Measurements from ENCODE around the gene COIL.

Gene COIL

DNA sequence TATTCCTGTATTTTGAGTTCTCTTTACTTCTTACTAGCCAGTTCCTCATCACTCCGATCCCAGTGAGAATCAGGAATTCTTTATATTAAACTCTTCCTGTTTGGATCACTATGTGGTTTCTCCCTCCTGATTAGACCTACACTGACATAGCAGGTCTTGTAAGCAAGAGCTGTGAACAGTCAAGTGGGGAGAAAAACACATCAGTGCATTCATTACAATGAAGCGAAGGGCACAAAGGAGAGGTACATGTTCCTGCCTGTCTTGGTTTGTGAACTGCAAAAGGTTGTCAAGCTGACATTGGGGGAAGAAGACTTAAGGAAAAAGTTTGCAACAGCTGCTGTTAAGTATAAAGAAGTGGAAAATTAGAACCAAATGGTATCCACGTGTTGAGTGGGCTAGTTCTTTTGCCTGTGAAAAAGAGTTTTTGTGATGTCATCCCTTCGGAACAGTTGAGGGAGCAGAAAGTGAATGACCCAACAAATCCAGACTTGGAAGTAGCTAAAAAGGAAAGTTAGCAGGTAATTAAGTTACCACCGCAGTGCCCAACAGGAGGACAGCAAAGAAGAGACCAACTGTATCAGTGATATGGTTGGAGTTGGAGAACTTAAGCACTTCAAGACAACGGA, 24.0 kb downstream of the COIL start:
- no peak overlapping the region for H3K4me3 ChIP-seq (ENCODE audit: low read depth, low read length)
- TF ChIP-seq MYC (IDR thresholded peaks at IDR 0.05; ENCODE audit: low read depth, low read length) (no peak), MAX (IDR thresholded peaks at IDR 0.05; ENCODE audit: low read depth, low read length) (no peak), POLR2A (IDR thresholded peaks at IDR 0.05; ENCODE audit: extremely low read depth, insufficient read length) (no peak)
- TF ChIP-seq, protein P1, sequence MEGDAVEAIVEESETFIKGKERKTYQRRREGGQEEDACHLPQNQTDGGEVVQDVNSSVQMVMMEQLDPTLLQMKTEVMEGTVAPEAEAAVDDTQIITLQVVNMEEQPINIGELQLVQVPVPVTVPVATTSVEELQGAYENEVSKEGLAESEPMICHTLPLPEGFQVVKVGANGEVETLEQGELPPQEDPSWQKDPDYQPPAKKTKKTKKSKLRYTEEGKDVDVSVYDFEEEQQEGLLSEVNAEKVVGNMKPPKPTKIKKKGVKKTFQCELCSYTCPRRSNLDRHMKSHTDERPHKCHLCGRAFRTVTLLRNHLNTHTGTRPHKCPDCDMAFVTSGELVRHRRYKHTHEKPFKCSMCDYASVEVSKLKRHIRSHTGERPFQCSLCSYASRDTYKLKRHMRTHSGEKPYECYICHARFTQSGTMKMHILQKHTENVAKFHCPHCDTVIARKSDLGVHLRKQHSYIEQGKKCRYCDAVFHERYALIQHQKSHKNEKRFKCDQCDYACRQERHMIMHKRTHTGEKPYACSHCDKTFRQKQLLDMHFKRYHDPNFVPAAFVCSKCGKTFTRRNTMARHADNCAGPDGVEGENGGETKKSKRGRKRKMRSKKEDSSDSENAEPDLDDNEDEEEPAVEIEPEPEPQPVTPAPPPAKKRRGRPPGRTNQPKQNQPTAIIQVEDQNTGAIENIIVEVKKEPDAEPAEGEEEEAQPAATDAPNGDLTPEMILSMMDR (IDR thresholded peaks at IDR 0.05; ENCODE audit: low read depth, low read length) = no peak
- no peak for DNase-seq (ENCODE audit: low read depth)

- no peak overlapping the region for H3K4me3 ChIP-seq (ENCODE audit: low read depth, low read length)
- DNase-seq (ENCODE audit: low read depth) = no peak
- no peak for TF ChIP-seq MYC (IDR thresholded peaks at IDR 0.05; ENCODE audit: low read depth, low read length)
- no peak for TF ChIP-seq MAX (IDR thresholded peaks at IDR 0.05; ENCODE audit: low read depth, low read length)
- TF ChIP-seq, protein P1 (IDR thresholded peaks at IDR 0.05; ENCODE audit: low read depth, low read length) = no peak
- TF ChIP-seq POLR2A (IDR thresholded peaks at IDR 0.05; ENCODE audit: extremely low read depth, insufficient read length) = no peak
These were observed 25.4 kb downstream of the COIL start for GRCh38 chr17:56935461-56935860.

DNA sequence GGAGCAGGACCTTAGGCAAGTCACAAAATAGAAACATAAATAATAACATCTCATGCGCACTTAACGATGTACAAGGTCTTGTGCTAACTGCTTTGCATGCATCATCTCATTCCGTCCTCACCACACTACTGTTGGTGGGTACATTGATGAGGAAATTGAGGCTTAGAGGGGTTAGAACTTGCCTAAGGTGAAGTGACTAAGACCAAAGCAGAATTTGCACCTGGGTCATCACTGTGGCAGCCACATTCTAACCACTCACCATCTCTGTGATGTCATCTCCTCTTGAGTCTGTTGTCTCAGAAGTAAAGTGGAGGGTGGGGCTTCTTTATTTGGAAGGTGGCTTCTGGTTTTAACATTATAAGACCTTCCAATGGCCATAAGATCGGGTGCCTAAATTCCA, 26.6 kb downstream of the COIL start:
- no peak for DNase-seq (ENCODE audit: low read depth)
- TF ChIP-seq, protein P1 (IDR thresholded peaks at IDR 0.05; ENCODE audit: low read depth, low read length) = no peak
- TF ChIP-seq MYC (IDR thresholded peaks at IDR 0.05; ENCODE audit: low read depth, low read length) (no peak), MAX (IDR thresholded peaks at IDR 0.05; ENCODE audit: low read depth, low read length) (no peak), POLR2A (IDR thresholded peaks at IDR 0.05; ENCODE audit: extremely low read depth, insufficient read length) (no peak)
- H3K4me3 ChIP-seq (ENCODE audit: low read depth, low read length) = no peak overlapping the region

DNA sequence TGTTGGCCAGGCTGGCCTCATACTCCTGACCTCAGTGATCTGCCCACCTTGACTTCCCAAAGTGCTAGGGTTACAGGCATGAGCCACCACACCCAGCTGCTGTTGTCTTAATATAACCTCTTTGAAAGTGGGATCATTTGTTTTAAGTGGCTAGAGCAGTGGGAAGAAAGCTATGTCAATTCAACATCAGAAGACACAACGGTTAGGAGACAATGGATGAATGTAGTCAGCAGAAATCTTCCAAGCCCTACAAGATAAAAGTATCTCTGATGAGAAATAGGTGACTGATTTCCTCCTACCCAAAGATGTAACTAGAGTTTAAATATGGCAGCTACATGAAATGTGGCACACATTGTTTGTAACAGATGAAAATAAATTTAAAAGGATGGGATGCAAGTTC, 27.0 kb downstream of the COIL start:
- no peak for DNase-seq (ENCODE audit: low read depth)
- H3K4me3 ChIP-seq (ENCODE audit: low read depth, low read length) = no peak overlapping the region
- no peak for TF ChIP-seq MAX (IDR thresholded peaks at IDR 0.05; ENCODE audit: low read depth, low read length)
- no peak for TF ChIP-seq POLR2A (IDR thresholded peaks at IDR 0.05; ENCODE audit: extremely low read depth, insufficient read length)
- TF ChIP-seq, protein P1 (IDR thresholded peaks at IDR 0.05; ENCODE audit: low read depth, low read length) = no peak
- TF ChIP-seq MYC (IDR thresholded peaks at IDR 0.05; ENCODE audit: low read depth, low read length) = no peak

DNA sequence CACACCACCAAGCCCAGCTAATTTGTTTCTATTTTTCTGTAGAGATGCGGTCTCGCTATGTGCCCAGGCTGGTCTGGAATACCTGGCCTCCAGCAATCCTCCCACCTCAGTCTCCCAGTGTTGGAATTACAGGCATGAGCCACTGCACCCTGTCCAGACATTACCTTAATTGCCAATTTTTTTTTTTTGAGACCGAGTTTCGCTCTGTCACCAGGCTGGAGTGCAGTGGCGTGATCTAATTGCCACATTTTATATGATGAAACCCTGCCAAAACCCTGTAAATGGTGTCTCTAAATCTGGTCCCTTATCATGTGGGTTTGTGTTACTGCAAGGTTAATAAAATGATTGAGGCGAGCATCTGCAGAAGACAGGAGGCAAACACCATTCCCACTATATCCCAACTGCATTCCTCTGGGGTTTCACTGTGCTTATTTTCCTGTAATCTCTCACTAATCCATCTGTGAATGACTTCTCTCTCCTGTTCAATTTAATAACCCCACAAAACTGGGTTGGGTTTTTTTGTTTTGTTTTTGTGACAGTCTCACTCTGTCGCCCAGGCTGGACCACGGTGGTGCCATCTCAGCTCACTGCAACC, 27.6 kb downstream of the COIL start:
- H3K4me3 ChIP-seq (ENCODE audit: low read depth, low read length) = no peak overlapping the region
- TF ChIP-seq POLR2A (IDR thresholded peaks at IDR 0.05; ENCODE audit: extremely low read depth, insufficient read length) = no peak
- TF ChIP-seq, protein P1 (IDR thresholded peaks at IDR 0.05; ENCODE audit: low read depth, low read length) = no peak
- TF ChIP-seq MYC (IDR thresholded peaks at IDR 0.05; ENCODE audit: low read depth, low read length) = no peak
- TF ChIP-seq MAX (IDR thresholded peaks at IDR 0.05; ENCODE audit: low read depth, low read length) = no peak
- no peak for DNase-seq (ENCODE audit: low read depth)

Data from NB4 (cell line).